ENCODE data around the gene DOCK4.

The DOCK4 gene

GRCh38 chr7:111705807-111706206 lies 500.4 kb downstream of the DOCK4 start:
- DNase-seq: no peak

- DNase-seq: no peak
These were observed 508.4 kb downstream of the DOCK4 start for GRCh38 chr7:111697771-111698170.

GRCh38 chr7:111694376-111694775 lies 511.8 kb downstream of the DOCK4 start:
- DNase-seq: no peak

- no peak for DNase-seq
These were observed 515.7 kb downstream of the DOCK4 start for GRCh38 chr7:111690364-111691111.

GRCh38 chr7:111685349-111685748 lies 520.9 kb downstream of the DOCK4 start:
- DNase-seq: no peak

GRCh38 chr7:111682588-111683340 lies 523.4 kb downstream of the DOCK4 start:
- DNase-seq: no peak

GRCh38 chr7:111681242-111681641 lies 525.0 kb downstream of the DOCK4 start:
- DNase-seq: no peak

GRCh38 chr7:111678986-111679385 lies 527.2 kb downstream of the DOCK4 start:
- DNase-seq: peak; percentile 15

- no peak for DNase-seq
These were observed 527.9 kb downstream of the DOCK4 start for GRCh38 chr7:111678281-111678680.

- DNase-seq: no peak
These were observed 528.4 kb downstream of the DOCK4 start for GRCh38 chr7:111677848-111678247.

- DNase-seq: no peak
These were observed 529.4 kb downstream of the DOCK4 start for GRCh38 chr7:111676811-111677210.
